Neuron (in vitro differentiated cells): ENCODE results near the gene RNF141.

Experiments used
- H2AFZ ChIP-seq: one replicate; pipeline ENCODE4 v1.6.1; 2013; ENCODE audit warnings: low read depth, mild to moderate bottlenecking, inconsistent platforms, low read length, moderate library complexity
- H3K27me3 ChIP-seq: one replicate; pipeline ENCODE4 v1.6.1; 2013; ENCODE audit warnings: low read length; ENCODE audit not compliant: insufficient read depth
- H3K36me3 ChIP-seq: one replicate; pipeline ENCODE4 v1.6.1; 2013; ENCODE audit warnings: low read length; ENCODE audit not compliant: insufficient read depth
- H3K4me1 ChIP-seq: one replicate; pipeline ENCODE4 v1.6.1; 2013; ENCODE audit warnings: low read length; ENCODE audit not compliant: insufficient read depth
- H3K4me3 ChIP-seq: 2 replicates; pipeline ENCODE4 v1.5.1; 2013; ENCODE audit warnings: mild to moderate bottlenecking, low read length, moderate library complexity
- H3K9me3 ChIP-seq: one replicate; pipeline ENCODE4 v1.6.1; 2013; ENCODE audit warnings: low read length

The RNF141 gene

DNA sequence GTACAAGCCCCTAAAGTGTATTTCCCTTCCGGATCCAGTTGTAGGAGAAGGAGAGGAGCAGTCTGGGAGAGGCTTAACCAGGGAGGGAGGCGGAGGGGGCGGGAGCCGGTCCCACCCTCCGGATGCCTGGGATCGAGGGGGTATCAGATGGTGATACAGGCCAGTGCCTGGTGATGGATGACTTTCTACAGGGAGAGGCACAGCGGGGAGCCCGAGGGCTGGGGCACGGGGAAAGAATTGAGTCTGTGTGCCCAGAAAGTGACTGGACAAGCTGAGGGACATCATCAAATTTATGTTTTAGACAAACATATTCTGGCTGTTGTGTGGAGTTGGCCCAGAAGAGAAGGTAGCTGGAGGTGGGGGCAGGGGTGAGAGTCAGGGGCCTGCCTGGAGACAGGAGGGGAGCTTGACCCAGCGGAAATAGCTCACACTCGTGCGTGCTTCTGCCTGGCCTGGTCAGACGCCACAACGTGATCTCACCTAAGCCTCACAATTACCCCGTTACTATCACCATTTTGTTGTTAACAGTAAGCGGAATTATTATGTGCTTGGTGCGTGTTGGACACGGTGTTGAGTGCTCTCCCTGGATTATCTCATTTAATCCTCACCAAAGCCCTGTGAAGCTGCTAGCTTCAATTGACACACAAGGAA lies 43.5 kb downstream of the RNF141 start:
- Histone ChIP-seq H3K9me3 (no peaks in the 10 kb centered on the region), H3K36me3 (no peaks in the 10 kb centered on the region), H3K27me3 (no peaks in the 10 kb centered on the region), H2AFZ (no peak overlapping the region), H3K4me1 (no peaks in the 10 kb centered on the region), H3K4me3 (no peak overlapping the region)

DNA sequence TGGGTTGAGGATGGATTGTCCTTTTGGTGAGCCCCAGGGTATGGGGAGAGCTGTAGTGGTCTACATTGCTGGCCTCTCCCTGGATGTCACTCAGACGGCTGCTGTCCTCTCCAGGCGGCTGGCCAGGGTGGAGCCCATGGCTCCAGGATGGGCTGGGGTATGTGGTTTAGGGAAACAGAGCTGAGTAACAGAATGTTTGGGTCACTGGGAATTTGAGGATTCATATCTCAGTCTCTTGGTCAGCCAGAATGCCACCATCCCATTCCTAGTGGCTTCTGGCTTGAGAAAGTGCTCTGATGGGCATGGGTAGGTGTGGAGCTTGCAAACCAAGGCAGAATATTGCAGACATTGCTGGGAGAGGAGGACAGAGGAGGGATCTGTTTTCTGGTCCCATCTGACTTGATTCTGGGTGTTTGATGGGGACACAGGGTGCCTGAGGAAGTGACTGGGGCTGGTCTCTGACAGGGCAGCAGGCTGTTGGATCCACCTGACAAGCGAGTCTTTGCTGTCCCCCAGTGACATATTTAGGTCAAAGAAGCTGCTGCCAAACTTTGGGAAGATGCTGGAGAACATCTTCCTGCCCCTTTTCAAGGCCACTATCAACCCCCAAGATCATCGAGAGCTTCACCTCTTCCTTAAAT lies 44.6 kb downstream of the RNF141 start:
- Histone ChIP-seq H3K9me3 (no peaks in the 10 kb centered on the region), H2AFZ (no peak overlapping the region), H3K4me3 (no peak overlapping the region), H3K27me3 (no peaks in the 10 kb centered on the region), H3K36me3 (no peaks in the 10 kb centered on the region), H3K4me1 (peaks cover 2% of the 10 kb centered on the region)

DNA sequence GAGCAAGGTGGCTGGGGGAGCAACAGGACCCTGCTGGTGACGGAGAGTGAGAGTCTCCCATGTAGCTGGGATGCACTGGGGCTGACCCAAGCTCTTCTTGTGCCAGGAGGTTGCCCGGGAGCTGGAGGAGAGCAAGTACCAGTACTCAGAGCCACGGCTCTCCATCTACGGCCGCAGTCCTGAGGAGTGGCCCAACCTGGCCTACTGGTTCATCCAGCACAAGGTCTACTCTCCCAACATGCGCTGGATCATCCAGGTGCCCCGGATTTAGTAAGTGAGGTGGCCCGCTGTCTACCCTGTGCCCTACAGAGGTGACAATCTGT lies 45.6 kb downstream of the RNF141 start:
- H3K4me3 ChIP-seq: no peak overlapping the region
- no peaks in the 10 kb centered on the region for H3K36me3 ChIP-seq
- H3K9me3 ChIP-seq: no peaks in the 10 kb centered on the region
- no peak overlapping the region for H2AFZ ChIP-seq
- peaks cover 12% of the 10 kb centered on the region for H3K4me1 ChIP-seq
- H3K27me3 ChIP-seq: no peaks in the 10 kb centered on the region

DNA sequence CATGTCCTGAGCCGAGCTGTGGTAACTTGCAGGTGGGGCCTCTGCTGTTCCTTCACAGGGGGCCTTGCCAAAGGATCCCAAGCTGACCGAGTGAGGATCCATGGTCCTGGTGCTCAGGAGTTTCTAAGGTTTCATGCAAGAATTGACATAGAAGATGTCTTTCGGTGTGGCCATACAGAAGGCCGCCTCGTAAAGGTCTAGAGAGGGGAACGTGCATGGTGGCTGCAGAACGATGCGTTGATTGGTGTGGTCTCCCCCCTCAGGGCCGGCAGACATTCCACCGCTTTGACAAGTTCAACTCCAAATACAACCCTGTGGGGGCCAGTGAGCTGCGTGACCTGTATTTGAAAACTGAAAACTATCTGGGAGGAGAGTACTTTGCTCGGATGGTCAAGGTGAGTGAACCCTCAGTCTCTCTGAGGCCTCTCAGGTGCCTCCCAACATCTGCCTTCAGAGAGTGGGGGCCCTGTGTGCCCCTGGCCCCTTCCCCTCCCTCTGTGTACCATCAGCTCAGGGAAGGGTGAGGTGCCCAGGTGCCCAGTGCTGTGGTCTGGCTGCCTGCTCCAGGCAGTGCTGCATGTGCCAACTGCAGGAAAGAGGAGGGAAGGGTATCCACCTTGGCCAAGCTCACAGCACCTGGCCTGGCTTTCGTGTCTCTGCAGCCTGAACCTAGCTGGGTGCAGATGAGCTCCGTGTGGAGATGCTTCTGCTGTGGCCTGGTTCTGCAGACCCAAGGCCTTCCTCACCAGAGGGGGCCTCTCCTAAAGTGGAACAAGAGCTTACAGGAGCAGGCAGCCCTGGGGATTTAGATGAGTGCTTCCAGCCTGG lies 46.1 kb downstream of the RNF141 start:
- no peak overlapping the region for H3K4me3 ChIP-seq
- no peaks in the 10 kb centered on the region for H3K27me3 ChIP-seq
- H3K9me3 ChIP-seq: no peaks in the 10 kb centered on the region
- no peak overlapping the region for H2AFZ ChIP-seq
- peaks cover 14% of the 10 kb centered on the region for H3K4me1 ChIP-seq
- H3K36me3 ChIP-seq: no peaks in the 10 kb centered on the region

DNA sequence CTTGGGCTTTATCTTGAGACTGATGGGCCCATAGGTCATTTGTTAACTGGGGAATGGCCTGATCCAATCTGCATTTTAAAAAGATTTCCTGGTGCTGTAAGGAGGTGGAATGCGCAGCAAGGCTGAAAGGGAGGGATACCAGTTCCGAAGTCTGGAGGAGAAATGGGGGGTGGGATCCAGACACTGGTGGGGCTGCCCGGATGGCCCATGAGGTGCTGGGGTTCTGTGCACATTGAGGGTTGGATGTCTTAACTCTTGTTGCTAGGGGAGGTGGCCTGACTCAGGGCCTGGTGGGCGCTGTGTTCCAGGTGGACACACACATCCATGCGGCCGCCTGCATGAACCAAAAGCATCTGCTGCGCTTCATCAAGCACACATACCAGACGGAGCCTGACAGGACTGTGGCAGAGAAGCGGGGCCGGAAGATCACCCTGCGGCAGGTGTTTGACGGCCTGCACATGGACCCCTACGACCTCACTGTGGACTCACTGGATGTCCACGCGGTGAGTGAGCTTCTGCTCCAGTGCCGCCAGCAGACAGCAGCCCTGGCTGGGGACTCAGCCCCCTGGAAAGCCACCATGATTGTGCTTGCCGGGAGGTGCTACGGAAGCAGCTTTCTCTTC lies 47.8 kb downstream of the RNF141 start:
- Histone ChIP-seq H3K4me3 (no peak overlapping the region), H3K27me3 (no peaks in the 10 kb centered on the region), H3K36me3 (no peaks in the 10 kb centered on the region), H2AFZ (no peak overlapping the region), H3K9me3 (no peaks in the 10 kb centered on the region), H3K4me1 (peaks cover 14% of the 10 kb centered on the region)

DNA sequence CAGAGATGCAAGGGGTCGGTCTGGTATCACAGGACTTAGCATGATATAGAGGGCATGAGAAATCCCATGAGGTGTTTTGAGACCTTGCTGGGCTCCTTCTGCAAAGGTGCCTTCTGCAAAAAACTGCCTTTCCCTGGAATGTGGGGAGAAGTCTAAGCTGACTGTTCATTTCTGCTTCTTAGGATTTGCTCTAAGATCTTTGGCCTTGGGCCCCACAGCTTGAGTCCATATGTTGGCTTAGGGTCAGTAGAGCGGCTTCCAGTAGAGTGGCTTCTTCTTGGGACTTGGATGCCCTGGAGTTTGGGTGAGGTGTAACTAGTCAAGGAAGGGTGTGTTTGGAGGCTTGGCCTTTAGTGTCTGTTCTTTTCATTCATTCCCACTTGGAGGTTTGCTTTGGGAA lies 48.9 kb downstream of the RNF141 start:
- no peak overlapping the region for H3K4me3 ChIP-seq
- H3K36me3 ChIP-seq: no peaks in the 10 kb centered on the region
- no peaks in the 10 kb centered on the region for H3K27me3 ChIP-seq
- no peaks in the 10 kb centered on the region for H3K9me3 ChIP-seq
- peaks cover 14% of the 10 kb centered on the region for H3K4me1 ChIP-seq
- H2AFZ ChIP-seq: no peak overlapping the region

DNA sequence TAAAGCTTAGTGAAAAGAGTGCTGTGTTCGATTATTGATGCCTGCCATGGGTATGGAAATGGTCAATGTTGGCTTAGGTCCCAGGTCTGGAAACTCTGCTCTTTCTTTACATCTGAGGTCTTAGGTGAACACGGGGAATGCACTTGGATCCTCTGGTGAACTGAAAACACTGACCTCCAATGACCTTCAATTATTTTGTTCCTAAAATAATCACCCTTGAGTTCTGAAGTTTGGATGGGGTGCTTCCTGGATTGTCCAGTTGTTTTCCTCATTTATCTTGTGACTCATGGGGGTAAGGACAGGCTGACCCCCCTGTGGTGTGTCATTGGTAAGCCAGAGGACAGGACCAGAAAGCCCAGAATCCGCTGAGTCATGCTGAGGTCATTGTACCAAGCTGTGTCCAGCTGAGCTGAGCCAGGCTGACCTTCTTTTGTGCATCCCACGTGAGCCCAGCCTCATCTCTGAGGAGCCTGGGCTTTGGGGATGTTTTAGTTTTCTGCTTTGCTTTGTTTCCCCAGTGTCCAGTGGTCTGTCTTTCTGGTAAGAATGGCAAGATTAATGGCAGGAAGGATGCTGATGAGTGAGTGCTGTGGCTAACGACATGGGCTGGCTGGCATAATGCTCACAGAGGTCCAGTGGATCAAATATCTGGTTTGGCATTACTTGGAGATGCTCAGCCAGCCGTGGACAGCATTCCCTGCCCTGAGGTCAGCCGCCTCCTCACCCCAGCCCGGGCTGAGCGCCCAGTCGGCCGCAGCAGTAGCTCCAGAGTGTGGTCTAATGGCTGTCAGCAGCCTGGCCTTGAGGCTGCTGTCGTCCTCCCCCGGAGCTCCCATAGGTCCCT lies 50.4 kb downstream of the RNF141 start:
- Histone ChIP-seq H3K9me3 (no peaks in the 10 kb centered on the region), H3K27me3 (no peaks in the 10 kb centered on the region), H3K4me3 (no peak overlapping the region), H2AFZ (no peak overlapping the region), H3K36me3 (no peaks in the 10 kb centered on the region), H3K4me1 (peaks cover 14% of the 10 kb centered on the region)

DNA sequence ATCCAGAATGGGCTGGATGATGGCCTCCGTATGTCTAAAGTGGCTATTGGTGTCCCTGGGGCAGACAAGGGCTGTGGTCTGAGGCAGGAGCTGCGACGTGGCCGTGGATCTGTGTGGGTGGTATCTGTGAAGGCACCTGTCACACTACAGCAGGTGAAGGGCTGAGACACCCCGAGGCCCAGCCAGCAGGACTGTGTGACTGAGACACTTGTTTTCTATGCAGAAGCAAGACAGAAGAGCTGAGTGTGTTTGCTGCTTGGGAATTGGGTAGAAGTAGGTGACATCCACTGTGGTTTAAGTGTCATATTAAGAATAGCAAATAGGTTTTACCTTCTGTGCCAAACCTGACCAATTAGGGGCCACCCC lies 51.0 kb downstream of the RNF141 start:
- no peak overlapping the region for H3K4me3 ChIP-seq
- no peak overlapping the region for H2AFZ ChIP-seq
- no peaks in the 10 kb centered on the region for H3K27me3 ChIP-seq
- peaks cover 14% of the 10 kb centered on the region for H3K4me1 ChIP-seq
- no peaks in the 10 kb centered on the region for H3K36me3 ChIP-seq
- H3K9me3 ChIP-seq: no peaks in the 10 kb centered on the region

DNA sequence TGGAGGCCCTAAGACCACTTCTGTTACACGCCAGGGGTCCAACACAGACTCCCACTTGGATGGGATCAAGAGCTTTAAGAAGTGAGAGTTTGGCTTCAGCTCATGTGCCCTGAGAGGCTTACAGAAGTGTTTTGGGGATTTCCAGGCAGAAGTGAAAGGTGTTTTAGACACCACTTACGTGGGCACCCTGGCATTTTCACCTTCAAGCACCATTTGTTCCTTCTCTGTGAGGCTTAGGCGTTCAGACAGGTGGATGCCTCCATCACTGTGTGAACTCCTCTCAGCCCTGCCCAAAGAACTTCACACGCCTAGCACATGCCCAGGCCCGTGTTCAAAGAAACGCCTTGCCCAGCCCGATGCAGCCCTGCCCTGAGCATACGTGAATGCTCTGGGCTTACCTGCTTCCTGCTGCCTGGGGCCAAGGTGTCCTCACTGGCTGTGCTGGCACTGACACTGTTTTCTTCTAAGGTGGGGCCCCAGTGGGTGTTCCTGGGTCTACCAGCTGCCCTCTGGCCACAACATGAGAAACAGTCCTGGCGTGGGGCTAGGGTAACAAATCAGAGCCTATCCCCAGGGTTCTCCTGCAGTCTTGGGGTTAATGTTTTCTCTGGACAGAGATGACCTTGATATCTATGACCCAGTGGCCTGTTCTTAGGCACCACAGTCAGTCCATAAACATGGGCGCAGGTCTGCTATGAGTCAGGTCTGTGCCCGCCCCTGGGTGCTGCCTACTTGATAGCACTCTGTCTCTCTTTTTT lies 51.9 kb downstream of the RNF141 start:
- Histone ChIP-seq H3K36me3 (no peaks in the 10 kb centered on the region), H2AFZ (no peak overlapping the region), H3K27me3 (no peaks in the 10 kb centered on the region), H3K4me3 (no peak overlapping the region), H3K9me3 (no peaks in the 10 kb centered on the region), H3K4me1 (peaks cover 14% of the 10 kb centered on the region)

DNA sequence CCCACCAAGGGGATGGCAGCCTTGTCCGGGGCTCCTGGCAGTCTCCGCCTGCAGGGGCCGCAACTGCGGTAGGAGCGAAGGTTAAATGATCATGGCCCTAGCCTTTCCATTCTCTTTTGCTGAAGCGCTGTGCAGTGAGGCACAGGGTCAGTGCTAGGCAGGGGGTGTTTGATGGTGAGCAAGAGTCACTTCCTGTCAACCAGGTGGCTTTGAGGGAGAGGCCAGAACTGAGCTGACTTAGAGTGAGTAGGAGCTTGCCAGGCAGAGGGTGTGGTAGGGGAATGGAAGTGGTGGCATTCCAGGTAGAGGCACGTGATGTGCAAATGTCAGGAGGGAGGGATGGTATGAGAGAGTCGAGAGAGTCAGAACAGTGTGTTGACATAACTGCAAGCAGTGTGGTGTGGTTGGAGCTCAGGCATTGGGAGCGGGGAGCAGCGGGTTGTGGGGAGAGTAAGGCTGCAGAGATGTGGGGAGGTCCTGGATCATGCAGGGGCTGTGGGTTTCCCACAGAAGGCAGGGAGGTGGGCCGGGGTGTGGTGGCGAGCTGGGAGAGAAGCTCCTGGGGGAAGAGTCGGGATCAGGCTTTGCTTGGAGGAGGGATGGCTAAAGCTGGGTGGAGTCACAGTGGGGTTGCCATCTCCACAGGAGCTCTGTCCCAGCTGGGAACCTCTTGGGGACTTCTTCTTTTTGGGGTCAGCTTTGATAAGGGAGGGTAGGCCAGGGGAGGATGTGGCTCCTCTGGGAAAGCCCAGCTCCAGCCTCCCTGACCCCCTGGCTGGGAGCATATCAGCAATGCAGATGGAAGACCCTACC lies 52.7 kb downstream of the RNF141 start:
- Histone ChIP-seq H3K9me3 (no peaks in the 10 kb centered on the region), H3K27me3 (no peaks in the 10 kb centered on the region), H3K4me3 (no peak overlapping the region), H3K4me1 (peaks cover 14% of the 10 kb centered on the region), H2AFZ (no peak overlapping the region), H3K36me3 (no peaks in the 10 kb centered on the region)

DNA sequence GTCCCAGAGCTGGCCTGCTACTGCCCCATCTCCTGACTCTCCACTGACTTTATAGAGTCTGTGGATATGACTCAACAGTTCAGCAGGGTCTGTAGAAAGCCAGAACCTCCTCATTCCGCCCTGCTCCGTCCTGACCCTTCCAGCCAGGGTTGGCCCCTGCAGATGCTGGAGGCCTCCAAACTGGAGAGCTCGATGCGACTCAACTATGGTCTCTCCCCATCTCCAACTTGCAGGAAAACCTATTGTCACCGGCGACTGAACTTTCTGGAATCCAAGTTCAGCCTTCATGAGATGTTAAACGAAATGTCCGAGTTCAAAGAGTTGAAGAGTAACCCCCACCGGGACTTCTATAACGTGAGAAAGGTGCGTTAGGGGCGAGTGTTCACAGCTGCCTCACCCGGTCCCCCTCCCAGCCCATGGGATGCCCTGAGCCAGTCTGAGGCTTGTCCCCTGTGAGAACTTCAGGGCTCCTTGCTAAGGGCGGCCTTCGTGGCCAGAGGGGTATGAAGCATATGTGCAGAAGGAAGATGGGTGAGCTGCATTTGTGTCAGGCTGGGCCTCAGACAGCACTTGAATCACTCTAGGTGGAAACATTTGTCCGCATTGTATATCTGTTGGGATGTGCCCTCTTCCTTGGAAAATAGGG lies 53.9 kb downstream of the RNF141 start:
- Histone ChIP-seq H3K27me3 (no peaks in the 10 kb centered on the region), H3K4me1 (peaks cover 14% of the 10 kb centered on the region), H3K4me3 (no peak overlapping the region), H2AFZ (no peak overlapping the region), H3K9me3 (no peaks in the 10 kb centered on the region), H3K36me3 (no peaks in the 10 kb centered on the region)
